Measurements from ENCODE around the gene INPP4A.

GRCh38 chr2:98608116-98608961 is 163.7 kb downstream of the INPP4A start, which contains the start of the genes COA5 and UNC50:
- TF ChIP-seq, protein P1, sequence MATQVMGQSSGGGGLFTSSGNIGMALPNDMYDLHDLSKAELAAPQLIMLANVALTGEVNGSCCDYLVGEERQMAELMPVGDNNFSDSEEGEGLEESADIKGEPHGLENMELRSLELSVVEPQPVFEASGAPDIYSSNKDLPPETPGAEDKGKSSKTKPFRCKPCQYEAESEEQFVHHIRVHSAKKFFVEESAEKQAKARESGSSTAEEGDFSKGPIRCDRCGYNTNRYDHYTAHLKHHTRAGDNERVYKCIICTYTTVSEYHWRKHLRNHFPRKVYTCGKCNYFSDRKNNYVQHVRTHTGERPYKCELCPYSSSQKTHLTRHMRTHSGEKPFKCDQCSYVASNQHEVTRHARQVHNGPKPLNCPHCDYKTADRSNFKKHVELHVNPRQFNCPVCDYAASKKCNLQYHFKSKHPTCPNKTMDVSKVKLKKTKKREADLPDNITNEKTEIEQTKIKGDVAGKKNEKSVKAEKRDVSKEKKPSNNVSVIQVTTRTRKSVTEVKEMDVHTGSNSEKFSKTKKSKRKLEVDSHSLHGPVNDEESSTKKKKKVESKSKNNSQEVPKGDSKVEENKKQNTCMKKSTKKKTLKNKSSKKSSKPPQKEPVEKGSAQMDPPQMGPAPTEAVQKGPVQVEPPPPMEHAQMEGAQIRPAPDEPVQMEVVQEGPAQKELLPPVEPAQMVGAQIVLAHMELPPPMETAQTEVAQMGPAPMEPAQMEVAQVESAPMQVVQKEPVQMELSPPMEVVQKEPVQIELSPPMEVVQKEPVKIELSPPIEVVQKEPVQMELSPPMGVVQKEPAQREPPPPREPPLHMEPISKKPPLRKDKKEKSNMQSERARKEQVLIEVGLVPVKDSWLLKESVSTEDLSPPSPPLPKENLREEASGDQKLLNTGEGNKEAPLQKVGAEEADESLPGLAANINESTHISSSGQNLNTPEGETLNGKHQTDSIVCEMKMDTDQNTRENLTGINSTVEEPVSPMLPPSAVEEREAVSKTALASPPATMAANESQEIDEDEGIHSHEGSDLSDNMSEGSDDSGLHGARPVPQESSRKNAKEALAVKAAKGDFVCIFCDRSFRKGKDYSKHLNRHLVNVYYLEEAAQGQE (IDR thresholded peaks at IDR 0.05; ENCODE audit: insufficient replicate concordance, low read depth): peak; percentile 59
- peak; percentile 28; the same call in 1 of the 2 replicates for TF ChIP-seq SPI1 (IDR thresholded peaks at IDR 0.05; ENCODE audit: borderline replicate concordance, low read depth)
- no peak for TF ChIP-seq CTCF (IDR thresholded peaks at IDR 0.05; ENCODE audit: insufficient read depth, low read length)
- TF ChIP-seq POLR2AphosphoS5 (IDR thresholded peaks at IDR 0.05; ENCODE audit: low read depth): peak; percentile 97
- TF ChIP-seq GABPA (IDR thresholded peaks at IDR 0.05; ENCODE audit: low read depth): peak; percentile 98

Measured in HL-60 (cell line).